B cell (primary cell): Measurements from ENCODE around the gene CTDP1. TPM values are rescaled to one million over a fixed set of nuclear protein-coding genes. Genes with fewer than 3 reads are reported as not detected.

ENCODE experiments used
- ATAC-seq: fragments of 200-7000 bp; cut with Tn5 transposase; one replicate; pipeline ENCODE4 v1.10.0; 2021; ENCODE audit warnings: low read depth, mild to moderate bottlenecking, moderate number of reproducible peaks, moderate library complexity
- CTCF ChIA-PET: fragments of 350-600 bp; sonication (Branson Sonifier 250); formaldehyde crosslinking; loops from one replicate; lab custom pipeline; 2021; ENCODE audit warnings: antibody characterized with exemption, inconsistent platforms; lab: Charles Lee
- POLR2A ChIA-PET: fragments of 350-600 bp; sonication (Branson Sonifier 250); formaldehyde crosslinking; loops from one replicate; lab custom pipeline; 2021; ENCODE audit warnings: antibody characterized with exemption; lab: Charles Lee
- DNase-seq: peaks from one replicate; pipeline ENCODE4 v3.0.0; 2013
- H2AFZ ChIP-seq: 2 replicates; pipeline ENCODE4 v1.6.1; 2012; ENCODE audit warnings: mild to moderate bottlenecking, low read depth, low read length; ENCODE audit not compliant: insufficient read depth, poor library complexity, severe bottlenecking
- H3K27ac ChIP-seq, 2 donors: 1 replicate in 1 of 2; 2 replicates in 1 of 2; pipeline ENCODE4 v1.5.1; 2012 to 2013; ENCODE audit warnings: low read length in 2 of 2, mild to moderate bottlenecking in 2 of 2, moderate library complexity in 1 of 2
- H3K27me3 ChIP-seq, 4 experiments: fragments of 200-600 bp in 1 of 4; sonication (generic) in 1 of 4; replicated peaks in 1 of 4; 1 replicate in 2 of 4; 2 replicates in 2 of 4; pipeline versions ENCODE4 v1.6.1 to v1.7.0; 2013 to 2016; ENCODE audit warnings: low read length in 3 of 4, mild to moderate bottlenecking in 2 of 4, mixed read lengths in 1 of 4, moderate library complexity in 1 of 4; ENCODE audit not compliant: insufficient read depth in 4 of 4, control insufficient read depth in 3 of 4; ENCODE audit errors: control extremely low read depth in 1 of 4
- H3K36me3 ChIP-seq, 2 experiments: replicated peaks in 1 of 2; 1 replicate in 1 of 2; 2 replicates in 1 of 2; pipeline versions ENCODE4 v1.6.1 to v1.7.1; 2013; ENCODE audit warnings: low read length in 1 of 2; ENCODE audit not compliant: insufficient read depth in 2 of 2, control insufficient read depth in 1 of 2; ENCODE audit errors: control extremely low read depth in 1 of 2, extremely low read depth in 1 of 2
- H3K4me1 ChIP-seq, 2 donors: fragments of 200-600 bp in 1 of 2; sonication (generic) in 1 of 2; 1 replicate in 1 of 2; 2 replicates in 1 of 2; pipeline versions ENCODE4 v1.5.1 to v1.6.1; 2013 to 2017; ENCODE audit warnings: low read length in 2 of 2; ENCODE audit not compliant: control insufficient read depth in 2 of 2, insufficient read depth in 2 of 2
- H3K4me2 ChIP-seq: replicated peaks from 2 replicates; pipeline ENCODE3; 2012; ENCODE audit warnings: mild to moderate bottlenecking, low read depth, low read length; ENCODE audit not compliant: poor library complexity, severe bottlenecking
- H3K4me3 ChIP-seq, 5 experiments: fragments of 200-600 bp in 1 of 5; sonication (generic) in 1 of 5; 1 replicate in 3 of 5; 2 replicates in 2 of 5; pipeline versions ENCODE4 v1.5.1 to v1.7.0; 2011 to 2016; ENCODE audit warnings: low read length in 4 of 5, mild to moderate bottlenecking in 4 of 5, low read depth in 2 of 5, control low read depth in 1 of 5, moderate library complexity in 1 of 5; ENCODE audit not compliant: insufficient read depth in 1 of 5; ENCODE audit errors: control extremely low read depth in 1 of 5, extremely low read depth in 1 of 5
- H3K79me2 ChIP-seq: fragments of 200-600 bp; sonication (generic); one replicate; pipeline ENCODE4 v1.6.0; 2016; ENCODE audit warnings: low read length; ENCODE audit not compliant: control insufficient read depth, insufficient read depth
- H3K9ac ChIP-seq: fragments of 200-600 bp; sonication (generic); 2 replicates; pipeline ENCODE4 v1.6.1; 2017; ENCODE audit warnings: mild to moderate bottlenecking, low read length, moderate library complexity
- H3K9me3 ChIP-seq, 3 donors: one replicate each; pipeline versions ENCODE4 v1.6.1 to v1.7.1; 2013; ENCODE audit warnings: low read length in 2 of 3; ENCODE audit not compliant: control insufficient read depth in 2 of 3, insufficient read depth in 1 of 3; ENCODE audit errors: control extremely low read depth in 1 of 3
- H4K20me1 ChIP-seq: 2 replicates; pipeline ENCODE4 v1.6.0; 2012; ENCODE audit warnings: mild to moderate bottlenecking, low read length; ENCODE audit not compliant: insufficient read depth, control insufficient read depth, poor library complexity, severe bottlenecking
- H3K27ac Mint-ChIP-seq: one replicate; pipeline ENCODE4 v1.8.0; 2021; ENCODE audit warnings: mixed read lengths
- H3K27me3 Mint-ChIP-seq: one replicate; pipeline ENCODE4 v1.8.0; 2021; ENCODE audit warnings: mixed read lengths
- H3K4me1 Mint-ChIP-seq: one replicate; pipeline ENCODE4 v1.8.0; 2021; ENCODE audit warnings: mixed read lengths
- H3K4me3 Mint-ChIP-seq: one replicate; pipeline ENCODE4 v1.8.0; 2021; ENCODE audit warnings: mixed read lengths
- H3K9me3 Mint-ChIP-seq: one replicate; pipeline ENCODE4 v1.8.0; 2022; ENCODE audit warnings: mixed read lengths; ENCODE audit not compliant: insufficient read depth
- CTCF ChIP-seq: fragments of 200-600 bp; IDR thresholded peaks from one replicate; pipeline ENCODE4 v1.8.0; 2022; ENCODE audit warnings: antibody characterized with exemption, mild to moderate bottlenecking
- EZH2 ChIP-seq: IDR thresholded peaks from 2 replicates; pipeline ENCODE4 v1.6.1; 2012; ENCODE audit warnings: borderline replicate concordance, low read depth, mild to moderate bottlenecking, moderate library complexity, low read length; ENCODE audit not compliant: insufficient read depth, poor library complexity, severe bottlenecking
- WGBS: methylation state at CpG from one replicate; pipeline ENCODE4 v1.1.5; 2013; ENCODE audit warnings: missing lambda C conversion rate; ENCODE audit not compliant: insufficient coverage; 5-methylcytosine and 5-hydroxymethylcytosine counted together
- intact Hi-C: fragments of 100-400 bp; cut with micrococcal nuclease; formaldehyde crosslinking; loops from one replicate; pipeline ENCODE4 v1.10.0; 2022
- polyA minus RNA-seq: library from RNA; depleted of rRNA, polyadenylated mRNA; stranded (reverse); fragments of >200 nt; gene quantifications from 2 replicates; pipeline ENCODE4 v1.2.3, GENCODE V29; 2012
- polyA plus RNA-seq: library from polyadenylated mRNA; depleted of rRNA; stranded (reverse); fragments of >200 nt; gene quantifications from 2 replicates; pipeline ENCODE4 v1.2.3, GENCODE V29; 2012
- total RNA-seq, 2 donors: library from RNA; stranded (reverse); fragments of 120-200 nt in 1 of 2; gene quantifications; 1 replicate in 1 of 2; 2 replicates in 1 of 2; pipeline versions ENCODE4 v1.2.3 to v1.2.4, GENCODE V29; 2013 to 2022

The CTDP1 gene
- total RNA-seq (33.3 and 37.4 TPM in 2 replicates), polyA plus RNA-seq (12.7 and 14.3 TPM in 2 replicates), polyA minus RNA-seq (39.0 and 45.5 TPM in 2 replicates)
- 19.3 TPM for total RNA-seq (2013)

- DNase-seq (peak; percentile 99), ATAC-seq (peak; percentile 55)
- H3K4me1 ChIP-seq, result peaks cover 33 to 36% of the 10 kb centered on the region in 2 donors
- Mint-ChIP-seq H3K4me1 (peaks cover 46% of the 10 kb centered on the region), H3K4me3 (peak within 1 kb of the TSS; percentile 99), H3K27ac (peak within 1 kb of the TSS; percentile 99), H3K27me3 (no peaks in the 10 kb centered on the region), H3K9me3 (no peaks in the 10 kb centered on the region)
- H3K36me3 ChIP-seq, result peaks cover 0 to 23% of the 10 kb centered on the region in 2 experiments
- H3K9me3 ChIP-seq, result no peaks in the 10 kb centered on the region
- peak within 1 kb of the TSS; percentile 93 for H2AFZ ChIP-seq
- H3K27ac ChIP-seq, result peak within 1 kb of the TSS; percentile 94 to 99
- CTCF ChIA-PET, result interaction anchor here (1.1 kb wide), 1 partner anchor 37 kb away, joined by 5 read pairs; no protein-coding TSS in a partner anchor
- H3K9ac ChIP-seq, result peak within 1 kb of the TSS; percentile 91
- H3K4me2 ChIP-seq, result peak within 1 kb of the TSS; percentile 97
- peak within 1 kb of the TSS; percentile 80 to 94 (median 89) for H3K4me3 ChIP-seq
- POLR2A ChIA-PET, result interaction anchor here (1.0 to 1.4 kb wide), 2 partner anchors 284 to 354 kb away, joined by 3 to 6 read pairs; partner anchors contain the start of genes HSBP1L1 and RBFA
- WGBS, result under 1% methylated on average over 88 of the region's 88 CpGs
- intact Hi-C loops, result loop anchor here (1.0 to 2.0 kb wide), 6 partner anchors 35 to 475 kb away; partner anchors contain the start of genes NFATC1 and SLC66A2
- no peaks in the 10 kb centered on the region for H3K27me3 ChIP-seq
- H4K20me1 ChIP-seq, result peaks cover 44% of the 10 kb centered on the region
- no peak for TF ChIP-seq CTCF
- TF ChIP-seq EZH2, result no peak
- H3K79me2 ChIP-seq, result peaks cover 72% of the 10 kb centered on the region
Measured at GRCh38 chr18:79679552-79680099, at the start of gene CTDP1. Gene CTDP1 (plus strand): TSS chr18:79679803. CDS start chr18:79679948, 145 bp downstream.
